Measurements from ENCODE around the gene FIGNL1.
"Not testable (repeated sequence)": the region's sequence is repeated elsewhere in the genome, so short reads cannot be mapped to it uniquely, and the experiment has no call there.

FIGNL1 gene

DNA sequence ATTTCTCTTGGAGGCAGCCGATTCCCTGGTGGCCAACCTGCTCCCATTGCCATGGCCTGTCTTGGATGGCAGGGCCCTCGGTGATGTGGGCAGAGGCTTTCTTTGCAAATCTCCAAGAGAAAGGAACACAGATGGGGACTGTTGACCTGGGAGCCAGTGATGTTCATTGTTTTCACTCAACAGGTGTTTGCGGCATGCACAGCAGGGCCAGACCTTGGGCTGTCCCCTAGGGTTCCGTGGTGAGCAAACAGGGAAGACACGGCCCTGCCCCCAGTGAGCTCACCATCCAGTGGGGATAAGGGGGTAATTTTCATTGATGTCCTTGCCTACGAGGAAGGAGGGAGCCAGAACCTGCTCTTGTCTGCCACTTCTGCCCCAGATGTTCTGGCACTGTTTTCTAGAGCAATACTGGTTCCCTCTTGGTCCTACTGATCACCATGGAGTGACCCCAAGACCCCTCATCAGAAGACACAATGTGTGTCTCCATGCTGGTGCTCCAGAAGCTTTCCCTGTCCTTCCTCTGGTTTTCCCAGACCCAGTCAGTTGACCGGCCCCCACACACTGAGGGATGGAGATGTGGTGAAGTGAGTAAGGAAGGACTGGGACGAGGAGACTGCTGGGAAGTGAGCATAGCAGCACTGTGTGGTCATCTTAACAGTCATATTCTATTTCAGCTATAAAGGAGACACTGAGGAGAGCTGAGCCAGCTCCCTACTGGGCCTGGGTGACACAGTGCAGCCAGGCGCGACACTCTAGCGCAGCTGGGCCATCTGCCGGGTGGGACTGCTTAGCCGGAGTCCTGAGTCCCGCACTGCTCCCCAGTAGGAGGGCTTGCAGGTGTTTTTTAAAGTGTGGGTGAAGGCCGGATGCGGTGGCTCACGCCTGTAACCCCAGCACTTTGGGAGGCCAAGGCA is 20.4 kb upstream of the FIGNL1 start:
- no peak for DNase-seq

DNA sequence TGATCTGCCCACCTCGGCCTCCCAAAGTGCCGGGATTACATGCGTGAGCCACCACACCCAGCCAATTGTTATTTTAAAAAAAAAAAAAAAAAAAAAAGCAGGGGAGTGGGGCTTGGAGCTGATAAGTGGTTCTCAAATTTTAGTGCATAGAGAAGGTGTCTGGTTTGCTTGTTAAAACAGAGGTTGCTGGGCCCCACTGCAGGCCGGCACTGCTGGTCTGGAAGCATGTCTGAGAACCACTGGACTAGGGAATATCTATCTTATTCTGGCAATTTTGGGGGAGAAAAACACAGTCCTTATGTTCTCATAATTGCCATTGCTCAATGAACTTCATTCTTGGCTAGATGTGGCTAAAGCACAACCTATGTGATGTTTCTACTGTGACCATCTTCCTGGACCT is 19.0 kb upstream of the FIGNL1 start:
- DNase-seq = no peak

DNA sequence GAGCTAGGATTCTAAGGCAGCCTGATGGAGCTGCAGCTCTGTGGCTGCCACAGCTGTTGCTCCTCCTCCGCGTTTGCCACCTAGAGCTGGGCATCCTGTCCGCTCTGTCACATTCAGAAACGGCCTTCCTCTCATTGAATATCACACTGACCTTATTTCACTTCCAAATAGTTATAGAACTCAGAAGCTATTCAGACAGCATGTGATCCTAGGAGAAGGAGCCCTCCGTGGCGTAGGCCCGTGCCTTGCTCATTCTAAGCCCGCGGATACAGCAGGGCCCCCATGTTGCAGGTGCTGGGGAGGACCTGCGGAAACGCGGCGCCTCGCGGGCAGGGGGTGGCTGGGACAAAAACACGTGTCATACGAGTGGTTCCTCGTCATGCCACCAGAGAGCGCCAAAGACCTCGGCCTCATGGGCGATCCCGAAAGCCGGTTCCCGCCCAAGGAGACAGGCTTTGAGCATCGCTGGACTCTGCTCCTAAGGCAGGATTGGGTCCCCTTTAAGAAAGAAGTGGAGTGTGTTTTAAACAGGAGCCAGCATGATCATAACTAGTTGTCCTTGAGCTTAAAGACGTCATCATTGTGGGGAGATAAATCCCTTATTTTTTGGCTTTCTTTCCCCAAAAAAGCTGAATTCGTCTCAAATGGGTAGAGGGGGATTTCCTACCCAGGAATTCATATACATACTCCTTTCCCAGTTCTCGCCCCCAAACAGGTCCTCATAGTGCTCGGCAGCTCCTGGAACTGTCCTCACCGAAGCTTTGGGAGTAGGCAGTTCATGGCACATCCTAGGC is 17.9 kb upstream of the FIGNL1 start:
- peak; percentile 57 for DNase-seq

DNA sequence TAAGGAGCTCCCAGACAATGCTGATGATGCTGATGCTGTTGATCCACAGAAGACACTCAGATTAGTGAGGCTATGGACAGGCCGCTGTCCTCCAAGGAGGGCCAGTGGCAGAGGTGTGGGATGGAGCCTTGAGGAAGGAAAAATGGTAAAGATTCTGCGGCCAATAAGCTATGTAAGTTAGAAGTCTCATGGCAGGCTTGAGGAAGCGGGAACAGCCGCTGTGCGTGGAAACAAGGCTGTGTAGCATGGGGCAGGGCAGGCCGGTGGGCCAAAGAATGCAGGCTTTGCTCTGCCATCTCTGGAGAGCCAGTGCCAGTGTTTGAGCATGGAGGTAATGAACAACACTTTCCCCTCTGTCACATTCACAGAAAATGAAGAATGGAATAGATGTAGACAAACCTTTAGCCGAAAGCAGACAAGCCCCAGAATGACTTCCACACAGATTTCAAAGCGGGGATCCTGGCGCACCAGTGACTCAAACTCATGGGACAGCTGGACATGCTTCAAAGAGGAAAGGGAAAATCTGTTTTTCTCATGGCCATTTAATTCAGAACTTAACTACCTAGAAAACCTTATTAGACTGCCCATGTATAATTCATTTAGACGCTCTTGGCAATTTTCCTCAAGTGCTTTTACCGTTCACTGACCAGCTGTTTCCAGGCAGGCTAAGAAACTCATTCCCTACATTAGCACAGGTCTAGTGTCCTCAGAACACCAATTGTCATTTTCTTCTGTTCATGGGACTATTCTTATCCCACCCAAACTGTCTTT is 16.9 kb upstream of the FIGNL1 start:
- DNase-seq = no peak

DNA sequence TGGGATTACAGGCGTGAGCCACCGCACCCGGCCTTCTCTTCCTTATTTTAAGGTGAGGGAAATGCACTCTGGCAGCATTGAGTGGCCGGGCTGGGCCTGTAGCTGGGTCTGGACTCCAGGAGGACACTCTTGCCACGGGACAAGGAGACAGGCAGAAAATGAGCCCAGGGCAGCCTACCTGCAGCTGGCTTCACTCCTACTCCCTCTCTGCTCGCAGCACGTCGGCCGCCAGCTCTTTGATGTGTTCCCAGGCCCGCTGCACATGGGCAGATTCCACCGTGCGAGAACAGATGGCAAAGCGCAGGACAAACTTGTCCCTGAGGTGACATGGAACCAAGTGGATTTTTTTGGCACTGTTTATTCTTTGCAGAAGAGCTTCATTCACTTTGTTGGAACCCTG is 12.9 kb upstream of the FIGNL1 start:
- no peak for DNase-seq

DNA sequence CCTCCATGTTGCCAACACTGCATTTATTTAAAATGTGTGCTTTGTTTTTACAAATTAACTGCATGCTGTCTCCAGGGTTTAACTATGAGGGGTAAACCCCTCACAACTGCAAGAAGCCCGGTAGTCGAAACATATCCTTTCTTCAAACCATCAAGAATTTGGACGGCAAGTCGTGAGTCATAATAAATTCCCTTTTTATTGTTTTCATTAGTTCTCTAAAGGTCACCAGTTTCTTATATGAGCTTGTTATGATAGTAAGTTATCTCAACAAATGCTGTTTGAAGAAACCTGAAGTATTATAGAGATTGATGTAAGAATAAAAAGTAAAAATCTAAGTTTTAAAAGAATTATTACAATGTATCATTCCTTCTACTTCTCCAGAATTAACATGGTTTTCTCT is 12.2 kb upstream of the FIGNL1 start:
- no peak for DNase-seq

DNA sequence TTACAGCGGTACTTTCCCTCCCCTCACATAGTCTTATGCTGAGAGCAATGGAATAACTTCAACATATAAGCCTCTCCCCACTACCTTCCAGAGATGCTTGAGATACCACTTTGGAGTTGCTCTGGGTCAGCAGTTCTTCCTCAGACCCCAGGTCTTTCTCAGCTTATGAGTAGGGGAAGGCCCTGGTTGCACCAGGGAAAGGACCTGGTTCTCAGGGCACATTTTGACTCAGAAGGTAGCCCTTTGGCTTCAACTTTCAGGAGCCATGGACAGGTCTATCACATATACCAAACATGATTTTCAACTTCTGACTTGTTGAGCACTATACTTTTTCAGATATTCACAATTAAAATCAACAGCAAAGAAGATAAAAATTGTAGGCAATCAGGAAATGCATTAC is 11.5 kb upstream of the FIGNL1 start:
- DNase-seq = no peak

DNA sequence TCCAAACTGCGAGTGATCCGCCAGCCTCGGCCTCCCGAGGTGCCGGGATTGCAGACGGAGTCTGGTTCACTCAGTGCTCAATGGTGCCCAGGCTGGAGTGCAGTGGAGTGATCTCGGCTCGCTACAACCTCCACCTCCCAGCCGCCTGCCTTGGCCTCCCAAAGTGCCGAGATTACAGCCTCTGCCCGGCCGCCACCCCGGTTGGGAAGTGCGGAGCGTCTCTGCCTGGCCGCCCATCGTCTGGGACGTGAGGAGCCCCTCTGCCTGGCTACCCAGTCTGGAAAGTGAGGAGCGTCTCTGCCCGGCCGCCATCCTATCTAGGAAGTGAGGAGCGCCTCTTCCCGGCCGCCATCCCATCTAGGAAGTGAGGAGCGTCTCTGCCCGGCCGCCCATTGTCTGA is 9.0 kb upstream of the FIGNL1 start:
- not testable (repeated sequence) for DNase-seq

DNA sequence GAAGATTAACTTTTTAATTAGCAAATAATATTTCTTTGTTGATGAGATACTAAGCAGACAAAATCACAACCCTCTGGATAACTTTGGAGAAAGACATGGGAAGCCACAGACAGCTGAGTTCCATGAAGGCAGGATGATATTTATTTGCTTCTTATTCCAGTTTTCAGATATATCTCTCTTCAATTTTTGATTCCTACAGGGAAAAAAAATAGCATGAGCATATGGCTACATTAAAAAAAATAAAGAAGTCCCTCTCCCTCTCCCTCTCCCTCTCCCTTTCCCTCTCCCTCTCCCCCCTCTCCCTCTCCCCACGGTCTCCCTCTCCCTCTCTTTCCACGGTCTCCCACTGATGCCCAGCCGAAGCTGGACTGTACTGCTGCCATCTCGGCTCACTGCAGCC is 8.5 kb upstream of the FIGNL1 start:
- DNase-seq = not testable (repeated sequence)

DNA sequence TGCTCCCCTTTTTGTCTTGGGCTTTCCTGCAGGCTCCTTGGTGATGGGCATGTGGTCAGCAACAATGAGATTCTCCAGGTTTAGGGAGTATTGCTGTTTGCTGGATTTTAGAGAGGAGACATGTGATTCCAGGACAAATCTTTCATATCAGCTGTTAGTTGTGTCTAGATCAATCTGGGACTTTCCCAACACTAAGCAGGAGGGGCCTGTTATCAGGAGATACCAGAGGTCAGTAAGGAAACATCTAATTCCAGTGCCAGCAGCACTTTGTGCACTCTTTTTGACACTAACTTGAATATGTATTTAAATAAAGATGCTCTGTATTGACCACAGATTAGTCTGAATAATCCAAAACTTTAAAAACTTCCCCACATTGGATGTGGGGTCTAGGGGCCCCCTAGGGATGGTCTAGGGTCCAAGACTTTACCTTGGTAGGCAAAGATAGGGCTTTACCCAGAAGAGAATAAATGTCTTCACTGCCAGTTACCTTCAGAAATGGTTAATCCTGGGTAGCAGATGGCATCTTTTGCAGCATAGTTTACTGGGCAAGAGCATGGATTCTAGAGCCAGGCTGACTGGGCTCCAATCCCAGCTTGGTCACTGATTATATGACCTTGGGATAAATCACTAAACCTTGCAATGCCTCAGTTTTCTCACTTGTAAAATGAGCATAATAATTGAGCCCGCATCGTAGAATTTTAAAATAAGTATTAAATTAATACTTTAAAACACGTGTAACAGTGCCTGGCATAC is 6.4 kb upstream of the FIGNL1 start:
- DNase-seq = no peak

DNA sequence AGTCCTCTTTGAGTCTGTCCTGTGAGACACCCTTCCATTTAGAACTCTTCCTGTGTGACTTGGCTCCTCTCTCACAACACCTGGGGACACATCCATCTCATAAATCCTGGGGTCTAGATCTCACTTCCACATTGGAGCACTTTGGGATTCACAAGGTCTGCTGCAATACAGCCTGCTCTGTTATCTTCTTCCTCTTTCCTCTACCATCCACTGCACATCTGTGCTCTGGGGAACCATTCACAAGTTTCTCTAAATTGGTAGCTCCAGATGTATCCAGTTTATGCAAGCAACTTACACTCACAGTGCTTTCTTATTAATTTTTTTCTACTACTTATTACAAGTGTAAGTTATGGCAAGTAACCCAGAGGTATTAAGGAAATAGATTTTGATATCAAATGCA is 5.5 kb upstream of the FIGNL1 start:
- no peak for DNase-seq

DNA sequence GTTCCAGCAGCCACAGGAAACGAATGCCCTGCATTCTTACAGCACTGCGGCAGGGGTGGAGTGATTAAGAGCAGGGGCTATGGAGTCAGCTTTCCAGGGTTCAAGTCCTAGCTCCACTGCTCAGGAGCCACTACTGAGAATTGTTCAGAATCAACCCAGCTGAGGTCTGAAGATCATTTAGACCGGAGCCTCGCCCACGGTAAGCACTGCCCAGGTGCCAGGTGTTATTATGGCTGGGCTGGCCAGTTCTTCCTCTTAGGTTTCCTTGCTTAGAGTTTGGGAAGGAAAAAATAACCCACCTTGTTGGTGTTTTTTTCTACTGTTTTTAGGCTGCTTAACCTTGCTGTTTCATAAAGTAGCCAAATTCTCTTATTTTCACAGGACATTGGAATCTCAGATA is 4.8 kb upstream of the FIGNL1 start:
- DNase-seq = no peak

DNA sequence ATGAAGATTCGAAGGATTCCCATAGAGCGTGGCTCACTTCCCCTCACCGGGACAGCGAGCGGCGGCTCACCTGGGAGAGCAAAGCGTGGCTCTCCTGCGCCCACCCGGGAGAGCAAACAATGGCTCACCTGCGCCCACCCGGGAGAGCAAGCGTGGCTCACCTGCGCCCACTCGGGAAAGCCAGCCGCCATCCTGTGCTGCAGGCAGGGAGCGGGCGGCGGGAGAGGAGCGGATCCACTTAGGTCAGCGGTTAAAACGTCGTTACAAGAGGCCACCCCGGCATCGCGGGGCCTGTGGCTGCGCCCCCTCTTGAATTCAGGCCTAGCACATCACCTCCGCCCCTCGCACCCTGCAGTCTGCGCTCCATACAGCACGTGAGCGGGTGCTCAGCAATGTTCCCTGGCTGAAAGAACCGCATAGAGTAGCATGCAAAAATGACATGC is 461 bp upstream of the FIGNL1 start:
- no peak for DNase-seq

DNA sequence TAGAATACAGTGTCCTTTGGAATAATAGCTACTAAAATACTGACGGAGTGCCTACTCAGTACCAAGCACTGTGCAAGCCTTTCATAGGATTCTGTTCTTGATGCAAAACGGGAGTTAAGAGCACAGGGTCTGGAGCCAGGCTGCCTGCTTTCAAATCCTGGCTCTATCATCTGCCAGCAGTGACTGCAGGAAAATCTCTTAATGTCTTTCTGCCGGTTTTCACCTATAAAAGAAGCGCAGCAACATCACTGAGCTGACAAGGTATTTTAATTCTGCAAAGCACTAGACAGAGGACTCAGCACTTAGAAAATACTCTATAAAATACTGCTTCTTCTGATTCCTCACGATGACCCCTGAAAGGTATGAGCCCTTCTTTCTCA is 659 bp downstream of the FIGNL1 start:
- DNase-seq = no peak

DNA sequence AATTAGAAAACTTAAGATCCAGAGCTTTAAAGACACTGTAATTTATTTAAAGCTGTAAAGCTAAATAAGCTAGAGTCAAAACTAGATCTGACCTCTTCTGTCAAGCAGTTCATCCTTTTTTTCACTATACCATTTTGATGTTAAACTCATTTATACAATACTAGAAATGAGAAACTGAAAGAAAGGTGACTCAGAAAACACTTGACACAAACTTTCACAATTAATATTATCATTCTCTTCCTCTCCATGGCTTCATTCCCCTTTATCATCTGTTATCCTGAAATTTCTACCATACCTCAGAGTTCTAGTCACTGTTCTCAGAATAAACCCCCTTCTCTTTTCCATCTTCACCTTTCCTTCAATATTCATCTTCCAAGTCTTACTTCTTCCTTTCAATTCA is 1.3 kb downstream of the FIGNL1 start:
- DNase-seq = no peak

DNA sequence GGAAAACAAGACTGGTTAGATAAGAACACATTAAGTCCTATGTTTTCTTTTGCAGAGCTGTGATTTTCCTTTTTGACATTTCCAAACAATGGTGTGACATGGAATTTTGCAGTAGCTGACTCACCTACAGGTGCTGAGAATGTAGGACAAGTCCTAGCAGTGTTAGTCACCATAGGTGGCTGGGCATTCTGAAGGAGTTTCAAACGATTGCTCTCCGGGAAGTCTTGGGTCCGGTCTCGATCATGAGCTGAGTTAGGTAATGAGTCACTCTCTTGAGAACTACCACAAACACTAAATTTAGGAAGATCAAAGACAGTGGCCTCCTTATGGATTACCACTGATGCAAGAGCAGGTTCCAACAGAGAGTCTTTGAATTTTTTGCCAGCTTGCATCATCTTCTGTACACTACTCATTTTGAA is 3.6 kb downstream of the FIGNL1 start:
- peak; percentile 30 for DNase-seq

DNA sequence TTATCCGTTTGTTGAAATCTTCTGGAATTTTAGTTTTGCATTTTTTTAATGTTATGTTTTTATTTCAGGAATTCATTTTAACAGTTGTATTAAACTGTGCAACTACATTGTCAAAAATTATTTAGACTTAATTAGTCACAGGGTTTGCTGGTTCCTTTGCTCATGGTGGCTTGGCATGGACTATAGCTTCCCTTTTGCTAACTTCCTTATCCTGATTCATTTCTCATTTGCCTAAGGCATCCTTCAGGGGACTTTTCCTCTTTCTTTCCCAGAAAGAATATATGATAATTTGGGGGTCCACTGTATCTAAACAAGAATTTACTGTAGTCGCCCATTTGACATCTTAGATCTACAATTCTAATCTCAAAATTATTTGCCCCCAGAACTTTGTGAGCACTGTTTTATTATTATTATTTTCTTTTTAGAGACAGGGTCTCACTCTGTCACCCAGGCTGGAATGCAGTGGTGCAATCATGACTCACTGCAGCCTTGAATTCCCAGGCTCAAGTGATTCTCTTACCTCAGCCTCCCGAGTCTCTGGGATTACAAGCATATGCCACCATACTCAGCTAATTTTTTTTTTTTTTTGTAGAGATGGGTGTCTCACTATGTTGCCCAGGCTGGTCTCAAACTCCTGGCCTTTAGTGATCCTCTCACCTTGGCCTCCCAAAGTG is 13.9 kb downstream of the FIGNL1 start:
- no peak for DNase-seq

DNA sequence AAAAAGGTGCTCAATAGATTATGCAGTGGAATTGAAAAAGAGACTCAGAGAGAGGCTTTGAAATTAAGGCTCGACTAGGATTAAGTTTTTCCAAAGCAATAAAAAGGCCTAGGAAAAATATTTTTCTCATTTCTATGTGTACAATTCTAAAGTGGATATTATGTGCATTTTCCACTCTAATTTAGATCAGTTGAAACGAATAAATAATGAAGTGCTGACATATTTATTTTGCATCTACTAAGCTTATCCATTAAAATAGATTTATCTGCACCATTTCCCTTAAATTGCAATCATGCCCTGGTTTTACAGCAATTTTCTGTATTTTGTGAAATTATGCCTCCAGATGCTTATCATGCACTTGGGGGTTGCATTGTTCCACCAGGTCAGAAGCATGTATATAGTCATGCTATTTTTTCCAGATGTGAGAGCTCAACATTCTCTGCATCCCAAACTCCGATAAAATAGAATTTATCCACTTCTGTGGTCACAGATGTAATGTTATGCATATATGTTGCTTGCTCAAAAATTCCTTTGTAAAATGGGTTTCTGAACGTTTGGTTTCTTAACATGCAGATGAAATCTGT is 18.3 kb downstream of the FIGNL1 start:
- DNase-seq = no peak

DNA sequence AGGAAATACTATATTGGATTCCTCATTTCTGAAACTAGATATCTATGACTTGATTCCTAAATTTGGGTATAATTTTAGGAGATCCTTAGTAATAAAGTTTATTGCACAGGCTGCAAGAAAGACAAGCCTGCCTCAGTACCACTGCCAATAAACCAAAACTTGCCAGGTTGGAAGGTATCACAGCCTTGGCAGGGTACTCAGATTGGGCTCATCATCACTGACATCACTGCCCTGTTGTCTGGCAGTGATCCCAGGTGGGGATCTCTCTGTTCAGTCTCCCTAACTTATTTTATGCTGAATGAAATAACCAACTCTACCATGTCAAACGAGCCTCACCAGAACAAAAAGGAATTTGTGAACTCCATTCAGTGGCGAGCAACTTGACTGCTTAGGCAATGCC is 18.8 kb downstream of the FIGNL1 start:
- no peak for DNase-seq

DNA sequence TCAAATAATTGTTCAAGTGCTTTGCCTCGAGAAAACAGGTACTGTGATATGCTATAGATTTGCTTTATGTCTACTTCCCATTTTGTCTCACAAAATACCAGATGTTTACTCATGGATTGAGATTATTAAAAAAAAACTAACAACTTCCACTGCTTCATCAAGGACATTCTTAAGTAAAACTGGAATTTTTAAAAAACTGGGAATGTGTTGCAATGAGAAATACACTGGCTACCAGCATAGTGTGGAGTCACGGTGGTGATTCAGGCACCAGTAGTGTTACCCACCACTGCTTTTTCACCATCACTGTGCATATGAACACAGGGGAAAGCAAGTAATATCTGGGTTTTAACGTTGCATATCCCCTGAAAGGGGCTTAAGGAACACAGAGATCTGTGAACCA is 21.2 kb downstream of the FIGNL1 start:
- no peak for DNase-seq

DNA sequence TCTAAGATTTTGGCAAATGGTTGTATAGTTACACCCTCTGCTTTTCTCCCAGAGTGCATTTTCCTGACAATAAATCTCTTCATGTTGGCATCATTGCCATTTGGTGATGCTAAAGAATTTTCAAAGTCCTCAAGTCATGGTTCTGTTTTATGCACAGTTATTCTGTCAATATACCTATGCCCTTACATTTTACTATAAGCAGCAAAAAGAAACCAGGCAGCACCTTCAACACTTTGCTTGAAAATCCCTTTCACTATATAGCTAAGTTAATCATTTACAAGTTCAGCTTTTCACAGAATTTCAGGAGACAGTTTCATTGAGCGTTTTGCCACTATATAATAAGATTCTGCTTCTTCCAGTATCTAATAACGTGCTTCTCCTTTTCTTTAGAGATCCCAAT is 22.6 kb downstream of the FIGNL1 start:
- DNase-seq = no peak
